ENCODE measurements around the gene TNS4. TPM values are rescaled to one million over a fixed set of nuclear protein-coding genes. Genes with fewer than 3 reads are reported as not detected.

Gene TNS4
- total and polyA plus RNA-seq, 9 of the 15 experiments (the other 6 are each of a cell fraction or from before 2014, with no cell fraction given), result 0.04 to 0.73 (median 0.24) TPM; not detected in 1

DNA sequence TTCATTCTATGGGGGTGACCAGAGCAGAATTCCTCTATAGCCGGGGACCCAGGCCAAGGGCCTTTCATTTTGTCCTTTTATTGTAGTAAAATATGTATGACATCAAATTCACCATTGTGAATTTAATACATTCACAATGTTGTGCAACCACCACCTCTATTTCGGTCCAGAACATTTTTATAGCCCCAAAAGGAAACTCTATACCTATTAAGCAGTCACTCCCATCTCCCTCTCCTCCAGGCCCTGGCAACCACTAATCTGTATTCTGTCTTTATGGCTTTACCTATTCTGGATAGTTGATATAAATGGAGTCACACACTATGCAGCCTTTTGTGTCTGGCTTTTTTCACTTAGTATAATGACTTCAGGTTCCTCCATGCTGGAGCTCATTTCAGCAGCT, 9.7 kb upstream of the TNS4 start:
- no peaks in the 10 kb centered on the region for H4K20me1 ChIP-seq (replicated peaks; ENCODE audit: control insufficient read depth, insufficient read depth, low read length)
- H3K9me1 ChIP-seq (ENCODE audit: control insufficient read depth, insufficient read depth, low read length), result no peaks in the 10 kb centered on the region
- in situ Hi-C loops (cut with MboI), result no loop called here
- POLR2A ChIA-PET, result interaction anchor here (0.6 to 1.5 kb wide), 2 partner anchors 23 to 35 kb away, joined by 3 to 4 read pairs; no protein-coding TSS in a partner anchor
- peaks cover 15 to 19% of the 10 kb centered on the region in 2 experiments for H3K4me1 ChIP-seq (replicated peaks in 1 of 2; ENCODE audit: control insufficient read depth in 2 of 2, insufficient read depth in 2 of 2, low read length in 2 of 2)
- peak overlapping the region in 1 of 2 experiments; percentile 57; a peak in 1 of 4 replicates for H3K9ac ChIP-seq (ENCODE audit: insufficient read depth in 1 of 2, low read depth in 2 of 2, low read length in 2 of 2)
- H3K4me3 ChIP-seq, result no peak overlapping the region
- CTCF ChIA-PET (ENCODE audit: low intra/inter-chr PET ratio), result no interaction called here
- H2AFZ ChIP-seq (ENCODE audit: low read depth, low read length), result no peak overlapping the region
- TF ChIP-seq ZNF146 (CRISPR knock-in tag; IDR thresholded peaks at IDR 0.05; ENCODE audit: unreplicated experiment) (no peak), DMBX1 (CRISPR knock-in tag; IDR thresholded peaks at IDR 0.05; ENCODE audit: borderline replicate concordance) (no peak), RUNX1 (IDR thresholded peaks at IDR 0.05; ENCODE audit: low read depth) (no peak), ELF2 (CRISPR knock-in tag; IDR thresholded peaks at IDR 0.05) (no peak), HSF4 (CRISPR knock-in tag; IDR thresholded peaks at IDR 0.05; ENCODE audit: borderline replicate concordance) (no peak), ZNF140 (CRISPR knock-in tag; IDR thresholded peaks at IDR 0.05) (no peak), SP2 (IDR thresholded peaks at IDR 0.05; ENCODE audit: extremely low read depth, low read depth, low read length, poor library complexity, severe bottlenecking) (no peak), TFAM (CRISPR knock-in tag; conservative IDR thresholded peaks at IDR 0.05) (no peak), ZBTB8A (IDR thresholded peaks at IDR 0.05; ENCODE audit: partially characterized antibody) (no peak), ASH1L (IDR thresholded peaks at IDR 0.05; ENCODE audit: borderline replicate concordance, low read depth, partially characterized antibody) (no peak)
- TF ChIP-seq, protein P1, sequence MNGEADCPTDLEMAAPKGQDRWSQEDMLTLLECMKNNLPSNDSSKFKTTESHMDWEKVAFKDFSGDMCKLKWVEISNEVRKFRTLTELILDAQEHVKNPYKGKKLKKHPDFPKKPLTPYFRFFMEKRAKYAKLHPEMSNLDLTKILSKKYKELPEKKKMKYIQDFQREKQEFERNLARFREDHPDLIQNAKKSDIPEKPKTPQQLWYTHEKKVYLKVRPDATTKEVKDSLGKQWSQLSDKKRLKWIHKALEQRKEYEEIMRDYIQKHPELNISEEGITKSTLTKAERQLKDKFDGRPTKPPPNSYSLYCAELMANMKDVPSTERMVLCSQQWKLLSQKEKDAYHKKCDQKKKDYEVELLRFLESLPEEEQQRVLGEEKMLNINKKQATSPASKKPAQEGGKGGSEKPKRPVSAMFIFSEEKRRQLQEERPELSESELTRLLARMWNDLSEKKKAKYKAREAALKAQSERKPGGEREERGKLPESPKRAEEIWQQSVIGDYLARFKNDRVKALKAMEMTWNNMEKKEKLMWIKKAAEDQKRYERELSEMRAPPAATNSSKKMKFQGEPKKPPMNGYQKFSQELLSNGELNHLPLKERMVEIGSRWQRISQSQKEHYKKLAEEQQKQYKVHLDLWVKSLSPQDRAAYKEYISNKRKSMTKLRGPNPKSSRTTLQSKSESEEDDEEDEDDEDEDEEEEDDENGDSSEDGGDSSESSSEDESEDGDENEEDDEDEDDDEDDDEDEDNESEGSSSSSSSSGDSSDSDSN (IDR thresholded peaks at IDR 0.05; ENCODE audit: borderline replicate concordance in 1 of 2, low read depth in 2 of 2, low read length in 2 of 2), result no peak
- TF ChIP-seq, protein P2, sequence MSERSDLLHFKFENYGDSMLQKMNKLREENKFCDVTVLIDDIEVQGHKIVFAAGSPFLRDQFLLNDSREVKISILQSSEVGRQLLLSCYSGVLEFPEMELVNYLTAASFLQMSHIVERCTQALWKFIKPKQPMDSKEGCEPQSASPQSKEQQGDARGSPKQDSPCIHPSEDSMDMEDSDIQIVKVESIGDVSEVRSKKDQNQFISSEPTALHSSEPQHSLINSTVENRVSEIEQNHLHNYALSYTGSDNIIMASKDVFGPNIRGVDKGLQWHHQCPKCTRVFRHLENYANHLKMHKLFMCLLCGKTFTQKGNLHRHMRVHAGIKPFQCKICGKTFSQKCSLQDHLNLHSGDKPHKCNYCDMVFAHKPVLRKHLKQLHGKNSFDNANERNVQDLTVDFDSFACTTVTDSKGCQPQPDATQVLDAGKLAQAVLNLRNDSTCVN (CRISPR knock-in tag; IDR thresholded peaks at IDR 0.05), result no peak
- TF ChIP-seq, protein P3, sequence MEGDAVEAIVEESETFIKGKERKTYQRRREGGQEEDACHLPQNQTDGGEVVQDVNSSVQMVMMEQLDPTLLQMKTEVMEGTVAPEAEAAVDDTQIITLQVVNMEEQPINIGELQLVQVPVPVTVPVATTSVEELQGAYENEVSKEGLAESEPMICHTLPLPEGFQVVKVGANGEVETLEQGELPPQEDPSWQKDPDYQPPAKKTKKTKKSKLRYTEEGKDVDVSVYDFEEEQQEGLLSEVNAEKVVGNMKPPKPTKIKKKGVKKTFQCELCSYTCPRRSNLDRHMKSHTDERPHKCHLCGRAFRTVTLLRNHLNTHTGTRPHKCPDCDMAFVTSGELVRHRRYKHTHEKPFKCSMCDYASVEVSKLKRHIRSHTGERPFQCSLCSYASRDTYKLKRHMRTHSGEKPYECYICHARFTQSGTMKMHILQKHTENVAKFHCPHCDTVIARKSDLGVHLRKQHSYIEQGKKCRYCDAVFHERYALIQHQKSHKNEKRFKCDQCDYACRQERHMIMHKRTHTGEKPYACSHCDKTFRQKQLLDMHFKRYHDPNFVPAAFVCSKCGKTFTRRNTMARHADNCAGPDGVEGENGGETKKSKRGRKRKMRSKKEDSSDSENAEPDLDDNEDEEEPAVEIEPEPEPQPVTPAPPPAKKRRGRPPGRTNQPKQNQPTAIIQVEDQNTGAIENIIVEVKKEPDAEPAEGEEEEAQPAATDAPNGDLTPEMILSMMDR (IDR thresholded peaks at IDR 0.05 in 2 of 3, conservative IDR thresholded peaks at IDR 0.05 in 1 of 3; ENCODE audit: insufficient read depth in 2 of 3, low read depth in 1 of 3, low read length in 3 of 3), result no peak
- intact Hi-C loops (cut with micrococcal nuclease), result no loop called here
- no peaks in the 10 kb centered on the region for H3K36me3 ChIP-seq (ENCODE audit: control insufficient read depth, insufficient read depth, low read length)
- no peak for ATAC-seq
- no peak overlapping the region for H3K4me2 ChIP-seq (ENCODE audit: insufficient read depth, low read length)
- no peak for DNase-seq (ENCODE audit: extremely low read depth in 1 of 4, low spot score in 3 of 4)
- WGBS (ENCODE audit: insufficient coverage, low coverage, missing lambda C conversion rate), result 51% methylated on average over 2 of the region's 2 CpGs
- H3K27me3 ChIP-seq (ENCODE audit: control insufficient read depth in 2 of 2, insufficient read depth in 2 of 2, low read length in 2 of 2), result no peaks in the 10 kb centered on the region
- BruUV-seq (replicated peaks), result no TSS peak
- FAIRE-seq, result no peak
- H3K9me3 ChIP-seq (replicated peaks; ENCODE audit: control insufficient read depth, insufficient read depth, low read depth, low read length), result no peaks in the 10 kb centered on the region
- H3K79me2 ChIP-seq (ENCODE audit: control insufficient read depth, insufficient read depth, low read length), result no peaks in the 10 kb centered on the region
- H3K27ac ChIP-seq (ENCODE audit: extremely low read depth, low read depth, low read length), result no peak overlapping the region

Data from K562 (cell line).